ENCODE measurements around the gene NECAB2.

The NECAB2 gene

GRCh38 chr16:84026606-84027005 is 58.6 kb downstream of the NECAB2 start:
- DNase-seq (ENCODE audit: low read depth) = no peak

GRCh38 chr16:84027625-84028024 is 59.6 kb downstream of the NECAB2 start:
- DNase-seq (ENCODE audit: low read depth) = no peak

DNA sequence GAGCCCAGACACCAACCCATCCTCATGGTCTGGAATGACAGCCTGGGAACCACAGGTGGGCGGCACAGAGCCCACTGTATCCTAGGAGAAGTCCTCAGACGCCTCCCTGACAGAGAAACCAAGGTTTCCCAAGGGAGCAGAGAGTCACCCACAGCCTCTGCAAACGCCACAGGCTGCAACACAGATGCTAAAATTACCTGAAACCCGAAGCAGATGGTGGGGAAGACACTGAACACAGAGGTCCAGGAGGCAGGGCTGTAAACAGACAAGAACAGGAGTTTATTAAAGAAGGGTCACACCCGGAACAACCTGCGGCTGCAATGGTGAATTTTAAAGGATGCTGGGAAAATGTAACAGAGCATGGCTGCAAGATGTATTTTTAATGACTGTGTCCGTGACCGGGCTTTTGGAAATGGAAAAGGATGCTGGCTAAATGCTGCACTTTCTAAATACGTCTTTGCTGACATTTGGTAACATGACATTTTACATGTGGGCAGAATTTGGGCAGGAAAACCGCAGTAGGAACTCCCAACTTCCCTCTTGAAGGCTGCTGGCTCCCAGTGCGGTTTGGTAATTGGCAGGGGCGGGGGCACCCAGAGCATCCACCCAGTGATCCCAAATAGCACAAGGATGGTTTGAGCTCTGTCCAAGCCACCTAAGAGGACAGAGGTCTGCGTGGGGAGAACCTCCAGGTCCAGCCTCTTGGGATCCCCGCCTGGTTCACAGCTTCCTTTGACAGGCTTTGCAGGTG is 61.4 kb downstream of the NECAB2 start:
- DNase-seq (ENCODE audit: low read depth) = no peak

GRCh38 chr16:84031556-84031955 is 63.5 kb downstream of the NECAB2 start:
- no peak for DNase-seq (ENCODE audit: low read depth)

GRCh38 chr16:84032458-84033178 is 64.6 kb downstream of the NECAB2 start:
- no peak for DNase-seq (ENCODE audit: low read depth)

DNA sequence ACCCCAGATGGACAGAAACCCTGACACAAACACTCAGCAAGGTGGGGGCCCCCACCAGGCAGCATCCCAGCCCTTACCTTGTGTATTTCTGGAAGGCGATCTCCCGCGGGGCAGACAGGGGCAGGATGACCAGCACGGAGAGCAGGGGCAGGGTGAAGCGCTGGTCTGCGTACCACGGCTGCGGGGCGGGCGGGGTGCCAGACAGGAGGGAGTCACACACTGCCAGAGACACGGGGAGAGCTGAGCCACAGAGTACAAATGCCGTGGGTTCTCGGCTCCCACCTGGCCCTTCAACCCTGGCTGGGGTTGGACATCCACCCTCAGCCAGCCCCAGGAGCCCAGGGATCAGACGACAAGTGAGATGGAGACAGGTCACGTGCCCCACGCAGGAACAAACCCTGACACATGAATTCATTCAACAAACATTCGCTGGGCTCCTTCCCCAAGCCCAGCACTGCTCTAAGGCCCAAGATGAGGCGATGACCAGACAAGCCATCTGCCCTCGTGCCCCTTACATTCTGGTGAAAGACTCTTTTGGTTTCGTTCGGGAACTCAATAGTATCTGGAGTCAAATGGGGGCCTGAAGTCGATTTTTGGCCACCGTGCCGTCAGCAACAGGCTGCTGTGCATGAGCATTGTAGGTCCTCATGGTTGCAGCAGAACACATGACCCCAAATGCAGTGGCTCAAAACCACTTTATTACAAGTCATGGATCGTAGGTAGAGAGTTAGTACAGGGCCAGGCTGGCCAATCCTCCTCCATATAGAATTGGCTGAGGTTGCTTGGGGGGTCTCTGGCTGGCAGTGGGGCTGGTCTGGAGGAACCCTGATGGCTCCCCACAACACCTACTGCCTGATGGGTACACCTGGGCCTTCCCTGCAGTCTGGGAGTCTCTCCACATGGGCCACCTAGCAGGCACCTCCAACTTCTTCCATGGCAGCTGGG is 65.5 kb downstream of the NECAB2 start:
- DNase-seq (ENCODE audit: low read depth) = no peak

DNA sequence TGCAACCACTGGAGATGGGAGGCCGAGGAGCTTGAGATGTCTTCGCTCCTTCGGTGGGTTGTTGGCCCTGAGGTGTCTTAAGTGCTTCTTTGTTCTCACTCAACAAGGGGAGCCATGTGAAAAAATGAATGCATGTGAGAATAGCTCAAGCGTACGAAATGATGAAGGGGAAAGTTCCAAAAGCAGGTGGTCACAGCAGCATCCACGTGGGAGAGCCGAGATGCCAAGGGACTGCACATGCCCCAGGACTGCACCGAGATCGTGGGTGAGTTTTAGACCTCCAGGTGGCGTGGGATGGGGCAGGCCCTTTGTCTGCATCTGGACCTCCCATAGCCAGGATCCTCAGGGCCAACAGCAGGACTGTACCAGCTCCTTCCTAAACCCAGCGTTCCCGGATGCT is 66.5 kb downstream of the NECAB2 start:
- DNase-seq (ENCODE audit: low read depth) = no peak

DNA sequence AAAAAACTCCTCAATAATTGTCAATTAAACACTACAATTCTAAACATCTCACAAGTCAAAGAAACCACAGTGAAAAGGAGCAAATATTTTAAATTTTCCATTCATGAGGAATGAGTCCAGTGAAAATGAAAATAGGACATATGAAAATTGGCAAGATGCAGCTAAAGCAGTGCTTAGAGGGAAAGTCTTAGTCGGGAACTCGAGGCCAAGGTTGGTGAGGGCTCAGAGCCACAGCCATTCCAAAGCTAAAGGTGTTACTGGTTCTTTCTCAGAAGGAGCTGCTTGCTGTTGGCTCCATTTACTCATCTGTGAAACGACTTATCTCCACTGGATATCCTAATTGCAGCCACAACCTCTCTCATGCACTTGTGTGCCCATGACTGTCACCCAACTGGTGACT is 68.1 kb downstream of the NECAB2 start:
- DNase-seq (ENCODE audit: low read depth) = no peak

DNA sequence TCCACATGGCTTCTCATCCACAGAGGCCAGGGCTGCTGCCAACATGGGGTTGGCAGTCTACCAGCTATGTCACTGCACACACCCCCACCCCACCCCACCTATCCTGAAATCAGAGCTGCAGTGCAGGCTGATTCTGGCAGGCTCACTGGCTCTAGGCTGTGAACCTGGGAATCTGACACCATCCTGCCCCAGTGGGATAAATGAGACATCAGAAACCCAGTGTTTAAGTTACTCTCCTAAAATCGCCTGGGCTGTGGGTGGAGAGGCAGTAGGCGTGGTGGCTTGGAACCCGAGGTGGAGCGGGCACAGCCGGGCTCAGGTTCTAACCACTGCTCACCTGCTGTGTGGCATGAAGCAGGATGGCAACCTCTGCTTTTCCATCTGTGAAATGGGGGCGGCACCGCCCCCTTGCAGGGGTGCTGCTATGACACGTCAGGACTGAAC is 69.0 kb downstream of the NECAB2 start:
- DNase-seq (ENCODE audit: low read depth) = no peak

DNA sequence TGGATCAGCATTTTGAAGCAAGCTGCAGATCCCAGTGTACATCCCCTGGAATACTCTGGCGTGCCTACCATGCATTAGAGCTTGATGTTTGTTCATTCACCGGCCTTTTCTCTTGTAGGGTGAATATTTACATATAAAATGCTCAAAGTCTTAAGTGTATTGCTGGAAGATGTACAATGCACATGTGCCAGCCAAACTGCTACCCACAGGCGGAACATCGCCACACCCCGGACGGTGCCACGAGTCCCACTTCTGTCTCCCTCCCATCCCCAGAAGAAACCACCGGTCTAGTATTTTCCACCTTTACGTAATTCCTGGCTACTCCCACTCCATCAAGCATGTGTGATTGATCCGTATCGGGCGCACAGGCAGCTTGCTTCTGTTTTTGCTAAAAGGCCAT is 70.4 kb downstream of the NECAB2 start:
- no peak for DNase-seq (ENCODE audit: low read depth)

DNA sequence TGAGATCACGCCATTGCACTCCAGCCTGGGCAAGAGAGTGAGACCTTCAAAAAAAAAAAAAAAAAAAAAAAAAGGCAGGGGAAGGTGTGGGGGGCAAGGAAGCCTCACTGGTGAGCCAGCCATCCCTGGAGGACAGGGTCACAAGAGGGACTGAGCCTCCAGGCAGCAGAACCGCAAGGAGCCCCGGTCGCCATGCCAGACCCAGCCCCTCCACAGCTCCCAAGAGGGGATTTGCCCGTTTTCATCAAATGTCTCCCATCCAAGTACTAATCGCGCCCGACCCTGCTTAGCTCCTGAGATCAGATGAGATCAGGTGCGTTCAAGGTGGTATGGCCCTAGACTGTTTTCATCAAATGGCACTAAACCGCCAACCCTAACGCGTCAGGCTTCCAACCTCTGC is 71.7 kb downstream of the NECAB2 start:
- DNase-seq (ENCODE audit: low read depth) = no peak

DNA sequence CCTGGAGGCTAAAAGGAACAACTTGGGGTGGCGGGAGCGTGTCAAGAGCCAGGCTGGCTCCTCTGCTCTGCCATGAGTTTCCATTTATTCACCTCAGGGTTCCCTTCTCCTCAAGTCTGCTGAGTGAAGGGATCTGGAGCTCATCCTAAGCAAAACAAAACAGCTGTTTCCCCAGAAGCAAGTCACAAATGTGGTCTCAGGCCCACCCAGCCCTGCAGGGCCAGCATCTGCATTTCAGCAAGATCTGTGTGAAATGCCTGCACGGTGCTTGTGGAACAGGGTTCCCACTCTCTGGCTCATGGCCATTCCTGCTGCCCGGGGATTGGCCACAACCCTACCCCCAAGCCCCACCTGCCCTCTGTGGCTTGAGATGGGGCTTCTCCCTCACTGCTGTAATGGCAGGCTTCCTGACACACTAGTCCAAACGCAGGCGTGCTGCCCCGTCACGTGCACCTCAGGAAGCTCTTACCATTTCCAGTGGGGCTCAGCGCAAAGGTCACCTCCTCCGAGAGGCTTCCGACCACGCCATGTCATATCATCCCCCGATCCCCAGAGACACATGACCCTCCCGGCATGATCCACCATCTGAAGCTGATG is 72.3 kb downstream of the NECAB2 start:
- no peak for DNase-seq (ENCODE audit: low read depth)

GRCh38 chr16:84040823-84041820 is 73.1 kb downstream of the NECAB2 start:
- DNase-seq (ENCODE audit: low read depth) = no peak

DNA sequence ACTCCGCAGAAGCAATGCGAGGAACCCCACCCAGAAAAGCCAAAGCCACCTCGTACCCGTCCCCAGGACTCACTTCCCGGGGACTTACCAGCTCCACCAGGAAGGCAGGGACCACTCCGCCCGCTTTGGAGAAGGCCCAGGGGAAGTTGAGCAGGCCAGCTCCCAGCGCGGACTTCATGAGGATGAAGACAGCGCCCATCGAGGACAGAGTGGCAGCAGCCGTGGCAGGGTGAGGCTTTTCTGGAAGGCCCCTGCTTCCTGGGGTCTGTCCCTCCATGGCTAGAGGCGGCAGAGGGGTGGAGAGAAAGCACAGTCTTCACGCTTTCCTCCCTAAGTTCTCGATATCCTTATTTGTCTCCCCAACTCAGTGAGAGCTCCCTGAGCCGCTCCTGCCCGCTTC is 73.8 kb downstream of the NECAB2 start:
- DNase-seq (ENCODE audit: low read depth) = no peak

DNA sequence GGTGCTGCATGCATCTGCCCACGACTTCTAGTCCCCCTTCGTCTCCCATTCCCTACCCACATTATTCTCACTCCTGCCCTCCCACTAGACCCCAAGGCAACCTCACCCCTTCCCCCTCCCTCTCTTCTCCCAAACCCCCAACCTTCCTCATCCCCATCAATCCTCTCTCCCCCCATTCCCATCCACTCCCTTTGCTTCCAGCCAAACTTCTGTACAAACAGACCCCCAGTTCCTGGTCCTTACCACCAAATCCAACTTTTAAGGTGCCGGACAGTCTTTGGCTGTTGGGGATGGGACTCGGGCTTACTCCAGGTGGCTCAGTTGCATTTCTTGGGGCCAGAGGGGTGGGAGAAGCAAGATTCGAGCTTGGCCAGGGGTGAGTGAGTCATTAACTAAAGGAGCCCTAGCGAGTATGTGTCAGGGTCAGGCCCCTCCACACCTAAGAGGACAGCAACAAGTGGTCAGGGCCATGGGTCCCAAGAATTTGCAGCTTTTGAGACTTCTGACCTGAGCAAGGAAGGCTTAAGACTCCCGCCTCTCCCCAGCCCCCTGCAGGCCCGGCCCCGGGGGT is 74.3 kb downstream of the NECAB2 start, which contains the start of gene SLC38A8:
Gene SLC38A8 (minus strand): TSS at position 488 of the 571 bp plus-strand sequence. CDS start 638 bp downstream, outside the sequence.
- DNase-seq (ENCODE audit: low read depth) = no peak

DNA sequence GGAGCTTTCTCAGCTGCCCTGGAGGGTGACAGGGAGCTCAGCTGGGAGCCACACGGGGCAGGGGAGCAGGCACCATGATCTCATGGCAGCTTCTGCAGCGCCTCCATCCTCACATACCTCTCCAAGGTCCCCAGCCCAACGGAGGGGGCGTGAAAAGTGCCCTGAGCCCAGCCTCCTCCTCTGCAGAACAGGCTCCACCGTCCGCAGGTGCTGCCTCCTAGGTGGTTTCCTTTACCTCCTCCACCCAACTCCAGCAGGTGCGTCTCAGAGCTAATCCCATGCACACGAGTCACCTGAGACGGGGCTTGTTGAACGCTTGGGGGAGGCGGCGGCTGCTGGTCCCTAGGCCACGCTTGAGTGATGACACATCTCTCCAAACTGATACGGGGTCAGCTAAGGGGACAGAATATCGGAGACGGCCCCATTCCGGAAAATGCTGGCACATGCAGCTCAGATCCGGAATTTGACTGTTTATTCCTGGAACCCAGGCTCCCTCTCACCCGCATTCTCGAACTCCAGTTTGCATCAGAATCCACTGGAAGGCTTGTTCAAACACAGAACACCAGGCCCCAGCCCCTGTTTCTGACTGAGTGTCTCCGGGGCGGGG is 74.9 kb downstream of the NECAB2 start:
- DNase-seq (ENCODE audit: low read depth) = no peak

- DNase-seq (ENCODE audit: low read depth) = no peak
These were observed 75.6 kb downstream of the NECAB2 start for GRCh38 chr16:84043486-84044117.

DNA sequence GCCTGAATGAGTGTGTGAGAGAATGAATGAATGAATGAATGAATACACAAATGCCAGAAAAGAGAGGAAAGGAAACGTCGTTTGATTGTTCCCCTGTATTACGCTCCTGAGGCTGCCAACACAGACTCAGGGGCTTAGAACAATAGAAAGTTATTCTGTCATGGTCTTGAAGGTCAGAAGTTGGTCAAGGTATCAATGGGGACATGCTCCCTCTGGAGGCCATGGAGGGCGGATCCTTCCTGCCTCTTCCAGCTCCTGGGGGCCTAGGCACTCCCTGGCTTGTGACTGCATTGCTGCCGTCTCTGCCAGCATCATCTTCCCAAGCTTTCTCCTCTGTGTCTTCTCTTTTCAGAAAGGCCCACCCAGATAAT is 76.1 kb downstream of the NECAB2 start:
- DNase-seq (ENCODE audit: low read depth) = no peak

DNA sequence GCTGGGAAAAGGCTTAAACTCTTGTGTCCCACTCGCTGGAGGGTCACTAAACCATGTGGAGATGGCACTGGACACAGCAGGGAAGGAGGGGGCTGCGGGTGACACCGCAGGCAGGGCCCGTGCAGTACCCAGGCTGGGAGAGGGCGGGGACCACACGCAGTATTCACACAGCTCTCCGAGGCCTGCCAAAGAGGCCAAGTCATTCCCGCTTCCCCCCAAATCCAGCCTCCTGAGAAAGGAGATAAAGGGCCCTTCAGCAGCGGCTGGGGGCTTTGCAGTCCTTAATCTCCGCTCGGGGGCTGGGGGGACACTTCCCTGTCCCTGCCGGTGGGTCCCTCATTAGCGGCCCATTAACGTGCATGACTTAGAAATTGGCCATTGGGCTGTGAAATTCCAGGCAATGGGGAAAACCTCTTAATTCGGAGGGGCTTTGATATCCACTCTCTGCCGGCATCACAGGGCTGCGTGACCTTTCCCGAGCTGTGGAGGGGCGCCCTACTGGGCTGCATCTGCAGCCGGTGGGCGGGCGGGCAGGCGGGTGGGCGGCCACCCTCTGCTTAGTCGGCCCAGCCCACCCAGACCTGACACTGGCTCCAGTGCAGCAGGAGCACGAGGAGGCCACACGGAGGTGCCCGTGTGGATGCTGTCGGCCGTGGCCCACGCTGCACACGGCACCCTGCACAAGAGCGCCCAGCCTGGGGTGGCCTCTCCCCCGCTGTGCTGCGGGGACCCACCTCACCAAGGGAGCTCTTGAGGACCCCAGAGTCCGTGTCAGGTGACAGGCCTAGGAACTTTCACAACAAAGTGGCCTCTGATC is 77.2 kb downstream of the NECAB2 start:
- no peak for DNase-seq (ENCODE audit: low read depth)
